ENCODE data around the gene SP7. TPM values are rescaled to one million over a fixed set of nuclear protein-coding genes. Genes with fewer than 3 reads are reported as not detected.
"Not testable (repeated sequence)": the region's sequence is repeated elsewhere in the genome, so short reads cannot be mapped to it uniquely, and the experiment has no call there.

The SP7 gene
- total RNA-seq, 4 donors from 2014 or later: not detected

- Histone ChIP-seq H3K4me3 (no peak overlapping the region), H3K36me3 (peaks cover 0 to 22% of the 10 kb centered on the region in 2 donors), H3K27ac (peak overlapping the region in 2 of 4 donors; percentile 8 to 85), H3K4me1 (peaks cover 33 to 36% of the 10 kb centered on the region in 2 donors), H3K9me3 (no peaks in the 10 kb centered on the region), H3K27me3 (no peaks in the 10 kb centered on the region)
- ATAC-seq (no peak), DNase-seq (no peak)
- intact Hi-C loops (cut with DNase I; ENCODE audit: low total_unique reads) (loop anchor here (5.0 kb wide), 1 partner anchor 46 kb away; a partner anchor contains a TSS), in situ Hi-C loops (cut with MboI; ENCODE audit: low sequenced_read_pairs in 4 of 4) (no loop called here)
- TF ChIP-seq CTCF (IDR thresholded peaks at IDR 0.05 in 4 of 5, conservative IDR thresholded peaks at IDR 0.05 in 1 of 5) (no peak), POLR2A (IDR thresholded peaks at IDR 0.05) (no peak)
These were observed 38.0 kb downstream of the SP7 start for GRCh38 chr12:53298164-53298563.

- intact Hi-C loops (cut with DNase I; ENCODE audit: low total_unique reads): loop anchor here (5.0 kb wide), 1 partner anchor 45 kb away; a partner anchor contains a TSS
- H3K27me3 ChIP-seq; DNase-seq; ATAC-seq; H3K4me3 ChIP-seq; H3K9me3 ChIP-seq; H3K27ac ChIP-seq; in situ Hi-C loops (cut with MboI; ENCODE audit: low sequenced_read_pairs in 4 of 4): not testable (repeated sequence)
- Histone ChIP-seq H3K36me3 (peaks cover 0 to 12% of the 10 kb centered on the region in 2 donors), H3K4me1 (peaks cover 33 to 36% of the 10 kb centered on the region in 2 donors)
These were observed 39.0 kb downstream of the SP7 start for GRCh38 chr12:53297106-53297505.

GRCh38 chr12:53295891-53296219 lies 40.3 kb downstream of the SP7 start:
- no peak for DNase-seq
- no peaks in the 10 kb centered on the region for H3K9me3 ChIP-seq
- peak overlapping the region; percentile 83 to 90 (median 88) for H3K27ac ChIP-seq
- in situ Hi-C loops (cut with MboI; ENCODE audit: low sequenced_read_pairs in 4 of 4): no loop called here
- peak; percentile 2 to 5 for ATAC-seq
- intact Hi-C loops (cut with DNase I; ENCODE audit: low total_unique reads): loop anchor here (2.0 to 5.0 kb wide), 3 partner anchors 25 to 83 kb away; partner anchors contain the start of gene AAAS
- peak overlapping the region; percentile 77 to 97 (median 89) for H3K4me3 ChIP-seq
- H3K4me1 ChIP-seq: peaks cover 33 to 34% of the 10 kb centered on the region in 2 donors
- no peaks in the 10 kb centered on the region for H3K27me3 ChIP-seq
- no peaks in the 10 kb centered on the region for H3K36me3 ChIP-seq
- TF ChIP-seq POLR2A (IDR thresholded peaks at IDR 0.05) (no peak), CTCF (IDR thresholded peaks at IDR 0.05 in 4 of 5, conservative IDR thresholded peaks at IDR 0.05 in 1 of 5) (no peak)

- no peaks in the 10 kb centered on the region for H3K27me3 ChIP-seq
- no peaks in the 10 kb centered on the region for H3K9me3 ChIP-seq
- DNase-seq: peak; percentile 83 to 87
- in situ Hi-C loops (cut with MboI; ENCODE audit: low sequenced_read_pairs in 4 of 4) (no loop called here), intact Hi-C loops (cut with DNase I; ENCODE audit: low total_unique reads) (loop anchor here (2.0 to 5.0 kb wide), 3 partner anchors 26 to 82 kb away; partner anchors contain the start of gene AAAS)
- peak within 1 kb of the TSS; percentile 77 to 97 (median 89) for H3K4me3 ChIP-seq
- ATAC-seq: peak; percentile 90 to 93
- peak; percentile 56 to 62 for TF ChIP-seq POLR2A (IDR thresholded peaks at IDR 0.05)
- peak in 2 of 5 experiments; percentile 32 to 44 for TF ChIP-seq CTCF (IDR thresholded peaks at IDR 0.05 in 4 of 5, conservative IDR thresholded peaks at IDR 0.05 in 1 of 5)
- no peaks in the 10 kb centered on the region for H3K36me3 ChIP-seq
- H3K4me1 ChIP-seq: peaks cover 28% of the 10 kb centered on the region in 2 donors
- peak within 1 kb of the TSS; percentile 83 to 90 (median 88) for H3K27ac ChIP-seq
These were observed 40.9 kb downstream of the SP7 start, which contains the start of gene PFDN5 for GRCh38 chr12:53295070-53295890. Gene PFDN5, plus strand, starts transcription at chr12:53295542. Its CDS starts 26 bp downstream, at chr12:53295568.

GRCh38 chr12:53292426-53292825 lies 43.7 kb downstream of the SP7 start:
- Histone ChIP-seq H3K4me1 (peaks cover 17% of the 10 kb centered on the region in 2 donors), H3K9me3 (no peaks in the 10 kb centered on the region), H3K36me3 (no peaks in the 10 kb centered on the region), H3K27me3 (no peaks in the 10 kb centered on the region), H3K27ac (no peak overlapping the region), H3K4me3 (no peak overlapping the region)
- ATAC-seq: no peak
- peak in 1 of 2 donors; percentile 23 for DNase-seq
- in situ Hi-C loops (cut with MboI; ENCODE audit: low sequenced_read_pairs in 4 of 4): no loop called here
- intact Hi-C loops (cut with DNase I; ENCODE audit: low total_unique reads): no loop called here
- TF ChIP-seq CTCF (IDR thresholded peaks at IDR 0.05 in 4 of 5, conservative IDR thresholded peaks at IDR 0.05 in 1 of 5) (no peak), POLR2A (IDR thresholded peaks at IDR 0.05) (no peak)
